ENCODE results near the gene CLTRN.
A peak's percentile ranks its signal among the peaks of the same experiment; 100 is the strongest.
"Not testable (repeated sequence)": the region's sequence is repeated elsewhere in the genome, so short reads cannot be mapped to it uniquely, and the experiment has no call there.

Gene CLTRN

DNA sequence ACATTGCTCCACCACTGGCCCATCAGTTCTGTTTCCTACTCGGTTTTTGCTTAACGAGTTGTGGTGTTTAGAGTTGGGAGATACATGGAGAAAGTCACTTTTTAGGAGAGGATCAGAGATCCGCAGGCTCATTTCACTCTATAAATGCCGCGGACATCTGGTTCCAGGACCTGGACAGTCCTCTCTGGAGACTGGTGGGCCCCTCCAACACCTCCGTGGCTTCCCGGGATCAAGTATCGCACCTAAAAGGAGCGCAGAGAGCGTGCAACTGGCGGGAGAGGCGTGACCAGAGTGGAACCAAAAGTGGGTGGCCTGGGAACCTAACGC lies 9.9 kb upstream of the CLTRN start:
- H3K4me2 ChIP-seq = peak overlapping the region; percentile 87 to 98 (median 95)
- peaks cover 0 to 6% (median 0%) of the 10 kb centered on the region in 11 experiments; a peak in 2 of 22 replicates for H3K9me3 ChIP-seq (replicated peaks in 1 of 11)
- peaks cover 20 to 41% (median 32%) of the 10 kb centered on the region in 10 experiments for H3K4me1 ChIP-seq
- peak overlapping the region; percentile 85 to 97 (median 89); a peak in 21 of 22 replicates for H3K27ac ChIP-seq
- H3K36me3 ChIP-seq = peaks cover 0 to 10% (median 9%) of the 10 kb centered on the region in 11 experiments; a peak in 13 of 22 replicates
- H4K20me1 ChIP-seq = peaks cover 7 to 43% (median 35%) of the 10 kb centered on the region in 11 experiments; a peak in 17 of 22 replicates
- peaks cover 31 to 55% (median 48%) of the 10 kb centered on the region in 11 experiments for H3K27me3 ChIP-seq
- TF ChIP-seq Cebpa-rat (IDR thresholded peaks at IDR 0.05) = no peak
- H3K9ac ChIP-seq = peak overlapping the region; percentile 84 to 94 (median 89)
- peak overlapping the region; percentile 72 to 92 (median 82) for H3K4me3 ChIP-seq

DNA sequence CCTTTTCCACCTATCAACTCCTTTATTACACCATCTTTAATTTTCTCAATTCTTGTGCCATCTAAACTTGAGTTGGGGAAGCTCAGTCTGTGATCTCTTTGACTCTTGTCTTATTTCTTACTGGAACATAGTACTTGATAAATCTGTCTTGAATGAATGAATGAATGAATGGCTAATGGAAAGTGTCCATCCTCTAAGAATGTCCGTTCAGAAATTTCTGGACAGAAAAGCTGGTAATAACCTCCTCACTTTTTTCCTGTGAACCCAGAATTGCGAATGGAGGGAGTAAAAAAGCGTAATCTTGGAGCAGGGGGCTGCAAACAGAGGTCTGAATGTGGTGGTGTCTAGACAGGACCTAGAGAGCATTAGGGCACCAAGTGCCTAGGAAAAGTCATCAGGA lies 9.4 kb upstream of the CLTRN start:
- Histone ChIP-seq H4K20me1 (peaks cover 2 to 38% (median 30%) of the 10 kb centered on the region in 11 experiments; a peak in 16 of 22 replicates), H3K4me2 (peak overlapping the region; percentile 87 to 98 (median 95)), H3K27ac (peak overlapping the region in 10 of 11 experiments; percentile 87 to 97 (median 89); a peak in 18 of 22 replicates), H3K36me3 (peaks cover 0 to 7% (median 4%) of the 10 kb centered on the region in 11 experiments; a peak in 13 of 22 replicates), H3K9ac (peak overlapping the region; percentile 84 to 94 (median 89); a peak in 17 of 22 replicates), H3K4me1 (peaks cover 20 to 36% (median 30%) of the 10 kb centered on the region in 10 experiments), H3K27me3 (peaks cover 37 to 56% (median 53%) of the 10 kb centered on the region in 11 experiments), H3K9me3 (replicated peaks in 1 of 11) (peaks cover 0 to 6% (median 0%) of the 10 kb centered on the region in 11 experiments; a peak in 2 of 22 replicates), H3K4me3 (peak overlapping the region; percentile 72 to 92 (median 82))
- TF ChIP-seq Cebpa-rat (IDR thresholded peaks at IDR 0.05) = no peak

DNA sequence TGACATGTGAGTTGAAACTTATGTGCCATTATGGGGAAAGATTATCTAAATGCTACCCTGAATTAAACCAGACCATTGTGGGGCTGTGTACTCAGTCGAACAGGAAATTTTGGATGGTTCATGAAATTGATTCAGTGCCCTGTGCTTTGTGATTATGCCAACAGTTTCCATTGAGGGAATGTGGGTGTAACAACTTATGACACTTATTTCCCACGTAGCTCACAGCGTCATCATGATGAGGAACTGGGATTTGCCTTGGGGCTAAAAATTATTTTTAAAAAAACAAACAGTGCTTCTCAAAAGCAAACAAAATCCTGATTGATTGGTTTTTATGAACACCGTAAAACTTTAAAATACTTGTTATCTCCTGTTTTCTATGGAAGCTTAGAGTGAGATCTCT lies 8.3 kb upstream of the CLTRN start:
- Histone ChIP-seq H3K27ac (no peak overlapping the region), H3K4me2 (peak overlapping the region in 1 of 11 experiments; percentile 18; a peak in 2 of 22 replicates), H3K4me1 (peaks cover 20 to 33% (median 27%) of the 10 kb centered on the region in 10 experiments), H3K36me3 (no peaks in the 10 kb centered on the region), H3K9ac (no peak overlapping the region), H3K4me3 (no peak overlapping the region), H3K9me3 (replicated peaks in 1 of 11) (no peaks in the 10 kb centered on the region; a peak in 1 of 22 replicates), H3K27me3 (peaks cover 46 to 66% (median 63%) of the 10 kb centered on the region in 11 experiments), H4K20me1 (peaks cover 0 to 27% (median 20%) of the 10 kb centered on the region in 11 experiments; a peak in 12 of 22 replicates)
- TF ChIP-seq Cebpa-rat (IDR thresholded peaks at IDR 0.05) = no peak

DNA sequence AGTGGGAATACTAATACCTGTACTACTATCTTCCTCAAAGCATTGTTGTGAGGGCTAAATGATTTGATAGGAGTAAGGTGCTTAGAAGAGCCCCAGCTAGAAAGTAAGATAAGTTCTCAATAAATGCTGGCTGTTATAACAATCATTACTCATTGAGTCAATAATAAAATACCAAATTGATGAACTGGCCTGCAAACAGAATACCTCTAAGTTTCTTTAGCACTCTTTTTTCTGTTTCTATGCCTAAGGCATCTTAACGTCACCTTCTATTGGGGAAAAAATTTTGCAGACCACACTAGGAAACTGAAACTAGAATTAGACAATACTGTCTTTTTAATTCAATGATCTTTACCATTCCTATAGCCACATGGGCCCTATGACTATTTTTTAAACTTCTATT lies 1.2 kb downstream of the CLTRN start:
- H3K36me3 ChIP-seq = no peaks in the 10 kb centered on the region
- no peak for TF ChIP-seq Cebpa-rat (IDR thresholded peaks at IDR 0.05)
- H3K9me3 ChIP-seq (replicated peaks in 1 of 11) = peaks cover 0 to 8% (median 0%) of the 10 kb centered on the region in 11 experiments; a peak in 2 of 22 replicates
- H3K4me2 ChIP-seq = no peak overlapping the region
- no peak overlapping the region for H3K9ac ChIP-seq
- H3K4me3 ChIP-seq = no peak overlapping the region
- H3K4me1 ChIP-seq = no peaks in the 10 kb centered on the region
- H3K27me3 ChIP-seq = peaks cover 96 to 99% (median 97%) of the 10 kb centered on the region in 11 experiments
- no peak overlapping the region for H3K27ac ChIP-seq
- H4K20me1 ChIP-seq = peaks cover 0 to 5% (median 0%) of the 10 kb centered on the region in 11 experiments; a peak in 4 of 22 replicates

- H3K9ac ChIP-seq, H3K27ac ChIP-seq, H4K20me1 ChIP-seq, H3K36me3 ChIP-seq, H3K4me3 ChIP-seq: not testable (repeated sequence)
- Histone ChIP-seq H3K27me3 (peaks cover 93 to 99% (median 95%) of the 10 kb centered on the region in 11 experiments), H3K4me2 (peak overlapping the region in 6 of 11 experiments; percentile 5 to 36 (median 22); a peak in 7 of 22 replicates), H3K4me1 (peaks cover 0 to 13% (median 4%) of the 10 kb centered on the region in 10 experiments; a peak in 8 of 20 replicates), H3K9me3 (replicated peaks in 1 of 11) (peaks cover 0 to 19% (median 6%) of the 10 kb centered on the region in 11 experiments; a peak in 7 of 22 replicates)
These were observed 9.8 kb downstream of the CLTRN start for GRCh38 chrX:15654804-15655203.

DNA sequence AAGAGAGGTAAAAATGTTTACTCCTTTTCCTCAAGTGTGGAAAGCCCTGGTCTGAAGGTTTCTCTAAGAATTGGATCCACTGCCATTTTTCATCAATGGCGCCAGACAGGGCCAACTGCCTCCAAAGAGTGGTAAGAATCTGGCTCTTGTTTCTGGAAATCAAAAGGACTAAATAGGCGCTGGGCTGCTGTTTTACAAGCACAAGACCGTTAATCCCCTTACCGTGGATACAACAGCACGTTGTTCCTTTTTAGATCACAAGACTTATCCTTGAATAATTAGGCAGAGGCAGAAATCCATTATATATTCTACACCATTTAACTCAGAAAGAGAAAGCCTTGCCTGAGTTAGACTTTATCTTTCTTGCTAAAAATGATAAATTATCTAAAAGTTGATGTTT lies 10.6 kb downstream of the CLTRN start:
- H3K4me1 ChIP-seq = peaks cover 0 to 13% (median 4%) of the 10 kb centered on the region in 10 experiments; a peak in 8 of 20 replicates
- H3K4me3 ChIP-seq = no peak overlapping the region
- no peak for TF ChIP-seq Cebpa-rat (IDR thresholded peaks at IDR 0.05)
- H3K4me2 ChIP-seq = no peak overlapping the region
- H3K27ac ChIP-seq = no peak overlapping the region
- no peak overlapping the region for H3K9ac ChIP-seq
- peaks cover 0 to 4% (median 0%) of the 10 kb centered on the region in 11 experiments; a peak in 1 of 22 replicates for H4K20me1 ChIP-seq
- H3K27me3 ChIP-seq = peaks cover 93 to 99% (median 95%) of the 10 kb centered on the region in 11 experiments
- H3K36me3 ChIP-seq = no peaks in the 10 kb centered on the region
- peaks cover 0 to 19% (median 6%) of the 10 kb centered on the region in 11 experiments; a peak in 7 of 22 replicates for H3K9me3 ChIP-seq (replicated peaks in 1 of 11)

- peaks cover 81 to 89% (median 83%) of the 10 kb centered on the region in 11 experiments for H3K27me3 ChIP-seq
- not testable (repeated sequence) for H3K27ac ChIP-seq; H3K9ac ChIP-seq; H3K36me3 ChIP-seq; H3K9me3 ChIP-seq (replicated peaks in 1 of 11); H4K20me1 ChIP-seq; H3K4me1 ChIP-seq; H3K4me2 ChIP-seq; H3K4me3 ChIP-seq
These were observed 17.1 kb downstream of the CLTRN start for GRCh38 chrX:15647510-15647909.

DNA sequence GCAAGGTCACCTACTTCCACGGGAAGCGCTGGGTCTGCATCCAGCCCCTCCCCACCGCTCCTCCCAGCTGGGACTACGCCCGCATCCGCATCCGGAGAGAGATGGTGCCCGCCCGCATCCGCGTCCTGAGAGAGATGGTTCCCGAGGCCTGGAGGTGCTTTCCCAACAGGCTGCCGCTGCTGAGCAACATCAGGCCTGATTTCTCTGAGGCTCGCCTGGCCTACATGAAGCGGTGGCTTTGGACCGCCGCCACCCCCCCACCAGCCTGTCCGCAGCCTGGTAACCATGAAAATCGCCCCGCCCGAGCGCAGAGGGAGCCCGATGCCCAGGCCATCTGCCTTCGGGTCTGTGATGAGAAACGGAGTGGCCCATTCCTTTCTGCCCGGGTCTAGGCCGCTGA lies 18.1 kb downstream of the CLTRN start:
- Histone ChIP-seq H3K27me3 (peaks cover 80 to 89% (median 83%) of the 10 kb centered on the region in 11 experiments), H3K36me3 (no peaks in the 10 kb centered on the region), H3K9ac (no peak overlapping the region), H3K4me2 (no peak overlapping the region), H3K4me1 (no peaks in the 10 kb centered on the region), H4K20me1 (no peaks in the 10 kb centered on the region; a peak in 1 of 22 replicates), H3K27ac (no peak overlapping the region), H3K9me3 (replicated peaks in 1 of 11) (peaks cover 0 to 7% (median 0%) of the 10 kb centered on the region in 11 experiments; a peak in 3 of 22 replicates), H3K4me3 (no peak overlapping the region)
- TF ChIP-seq Cebpa-rat (IDR thresholded peaks at IDR 0.05) = no peak

- H3K27me3 ChIP-seq = peaks cover 80 to 89% (median 83%) of the 10 kb centered on the region in 11 experiments
- H3K27ac ChIP-seq = no peak overlapping the region
- no peak overlapping the region for H3K4me2 ChIP-seq
- no peak for TF ChIP-seq Cebpa-rat (IDR thresholded peaks at IDR 0.05)
- no peak overlapping the region for H3K9ac ChIP-seq
- H4K20me1 ChIP-seq = no peaks in the 10 kb centered on the region; a peak in 1 of 22 replicates
- no peaks in the 10 kb centered on the region for H3K36me3 ChIP-seq
- peaks cover 0 to 7% (median 0%) of the 10 kb centered on the region in 11 experiments; a peak in 3 of 22 replicates for H3K9me3 ChIP-seq (replicated peaks in 1 of 11)
- H3K4me1 ChIP-seq = no peaks in the 10 kb centered on the region
- no peak overlapping the region for H3K4me3 ChIP-seq
These were observed 18.6 kb downstream of the CLTRN start for GRCh38 chrX:15646031-15646430.

Measured in BLaER1 treated with 17β-estradiol and CSF1 and Interleukin-3, amounts not matched to agents 10 nM and 100 nM (cell line).